Ovary (tissue), 9 donors: ENCODE results near the gene SDK1. TPM values are rescaled to one million over a fixed set of nuclear protein-coding genes. Genes with fewer than 3 reads are reported as not detected.

Experiments
- DNase-seq, 5 donors: peaks; one replicate each; pipeline ENCODE4 v3.0.0-alpha.2; 2019 to 2020
- H3K27ac ChIP-seq, 2 donors: fragments of 200-600 bp; one replicate each; pipeline versions ENCODE4 v1.5.1 to v1.8.0; 2019 to 2022
- H3K27me3 ChIP-seq: fragments of 200-600 bp; one replicate; pipeline ENCODE4 v1.8.0; 2022
- H3K36me3 ChIP-seq: fragments of 200-600 bp; sonication (generic); one replicate; pipeline ENCODE4 v1.5.1; 2019
- H3K4me1 ChIP-seq: one replicate; pipeline ENCODE4 v1.8.1; 2013; ENCODE audit warnings: mild to moderate bottlenecking, moderate library complexity; ENCODE audit not compliant: insufficient read depth
- H3K4me3 ChIP-seq: fragments of 200-600 bp; sonication (generic); one replicate; pipeline ENCODE4 v1.5.1; 2017
- H3K9me3 ChIP-seq, 2 donors: fragments of 200-600 bp in 1 of 2; sonication (generic) in 1 of 2; one replicate each; pipeline versions ENCODE4 v1.5.1 to v1.8.1; 2013 to 2019; ENCODE audit warnings: mild to moderate bottlenecking in 1 of 2, moderate library complexity in 1 of 2
- EP300 ChIP-seq: sonication (generic); formaldehyde crosslinking; IDR thresholded peaks from one replicate; pipeline ENCODE4 v1.6.1; 2017; ENCODE audit warnings: antibody characterized with exemption
- POLR2A ChIP-seq: fragments of 450-650 bp; IDR thresholded peaks from one replicate; pipeline ENCODE4 v1.6.1; 2017; ENCODE audit warnings: antibody characterized with exemption, mild to moderate bottlenecking, moderate library complexity
- WGBS, 3 donors: extraction: QIAGEN DNeasy Blood & Tissue Kit in 1 of 3; methylation state at CpG; one replicate each; pipeline versions ENCODE4 v1.1.5 to v1.1.7; 2013 to 2017; 5-methylcytosine and 5-hydroxymethylcytosine counted together
- intact Hi-C, 4 donors: fragments of 100-400 bp; cut with DNase I; formaldehyde crosslinking; loops; one replicate each; pipeline versions ENCODE4 v1.11.0 to v1.15.1; 2022 to 2023
- polyA plus RNA-seq, 2 donors: library from polyadenylated mRNA; stranded (reverse); fragments of 200-250 nt in 1 of 2; fragments of 350-450 nt in 1 of 2; fragmentation: Illumina TruSeq in 1 of 2; extraction: RNeasy Lipid Tissue Mini Kit (QIAGEN cat#74804) in 1 of 2; gene quantifications; one replicate each; pipeline ENCODE4 v1.2.3, GENCODE V29; 2013 to 2014
- total RNA-seq, 7 donors: library from RNA; depleted of rRNA in 2 of 7; stranded (reverse); fragments of >200 nt in 2 of 7; fragmentation: NEBNext Ultra II Directional in 3 of 7; extraction: Animal tissue kit (Norgen Biotek cat#: 25700) in 3 of 7; gene quantifications; one replicate each; pipeline versions ENCODE4 v1.1.0 to v1.2.4, GENCODE V29; 2016 to 2023
- TF ChIP-seq, protein P1 (sequence below), 3 donors: fragments of 450-650 bp in 2 of 3; fragments of 200-600 bp in 1 of 3; IDR thresholded peaks; one replicate each; pipeline versions ENCODE4 v1.5.1 to v1.8.0; 2016 to 2022; ENCODE audit warnings: antibody characterized with exemption in 3 of 3, mild to moderate bottlenecking in 1 of 3
- donor health status: DM: no; HTN: no; CAD: no; lungs with moderate emphysema.
- donor health status: DM: no; HTN: no; CAD: no.
- donor health status: Bipolar disorder and iron deficiency.
- donor health status: DM: yes; HTN: yes; CAD: no.
- donor health status: DM: no; HTN: no; CAD: no.
- donor health status: DM: yes; HTN: yes; CAD: no.

Gene SDK1
- total and polyA plus RNA-seq, 9 donors = 1.2 to 13.3 (median 4.4) TPM

- intact Hi-C loops = no loop called here
- Histone ChIP-seq H3K4me1 (no peaks in the 10 kb centered on the region), H3K4me3 (no peak overlapping the region), H3K27ac (no peak overlapping the region), H3K9me3 (no peaks in the 10 kb centered on the region), H3K36me3 (no peaks in the 10 kb centered on the region), H3K27me3 (no peaks in the 10 kb centered on the region)
- WGBS, 3 donors = 94 to 100% (median 96%) methylated on average over 1 of the region's 1 CpG
- TF ChIP-seq, protein P1, sequence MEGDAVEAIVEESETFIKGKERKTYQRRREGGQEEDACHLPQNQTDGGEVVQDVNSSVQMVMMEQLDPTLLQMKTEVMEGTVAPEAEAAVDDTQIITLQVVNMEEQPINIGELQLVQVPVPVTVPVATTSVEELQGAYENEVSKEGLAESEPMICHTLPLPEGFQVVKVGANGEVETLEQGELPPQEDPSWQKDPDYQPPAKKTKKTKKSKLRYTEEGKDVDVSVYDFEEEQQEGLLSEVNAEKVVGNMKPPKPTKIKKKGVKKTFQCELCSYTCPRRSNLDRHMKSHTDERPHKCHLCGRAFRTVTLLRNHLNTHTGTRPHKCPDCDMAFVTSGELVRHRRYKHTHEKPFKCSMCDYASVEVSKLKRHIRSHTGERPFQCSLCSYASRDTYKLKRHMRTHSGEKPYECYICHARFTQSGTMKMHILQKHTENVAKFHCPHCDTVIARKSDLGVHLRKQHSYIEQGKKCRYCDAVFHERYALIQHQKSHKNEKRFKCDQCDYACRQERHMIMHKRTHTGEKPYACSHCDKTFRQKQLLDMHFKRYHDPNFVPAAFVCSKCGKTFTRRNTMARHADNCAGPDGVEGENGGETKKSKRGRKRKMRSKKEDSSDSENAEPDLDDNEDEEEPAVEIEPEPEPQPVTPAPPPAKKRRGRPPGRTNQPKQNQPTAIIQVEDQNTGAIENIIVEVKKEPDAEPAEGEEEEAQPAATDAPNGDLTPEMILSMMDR (IDR thresholded peaks at IDR 0.05) = no peak
- no peak for TF ChIP-seq EP300
- no peak for TF ChIP-seq POLR2A
- DNase-seq = no peak
Observed at GRCh38 chr7:3427957-3428356, 126.9 kb downstream of the SDK1 start.

GRCh38 chr7:3429981-3430380 lies 128.9 kb downstream of the SDK1 start:
- intact Hi-C loops = no loop called here
- Histone ChIP-seq H3K9me3 (no peaks in the 10 kb centered on the region), H3K4me3 (no peak overlapping the region), H3K27me3 (no peaks in the 10 kb centered on the region), H3K27ac (no peak overlapping the region), H3K36me3 (no peaks in the 10 kb centered on the region), H3K4me1 (no peaks in the 10 kb centered on the region)
- DNase-seq = no peak
- TF ChIP-seq POLR2A (no peak), EP300 (no peak)
- TF ChIP-seq, protein P1 (IDR thresholded peaks at IDR 0.05) = no peak
- 73 to 98% (median 88%) methylated on average over 4 of the region's 4 CpGs for WGBS, 3 donors

GRCh38 chr7:3430588-3430987 lies 129.5 kb downstream of the SDK1 start:
- Histone ChIP-seq H3K4me1 (no peaks in the 10 kb centered on the region), H3K4me3 (no peak overlapping the region), H3K27ac (no peak overlapping the region), H3K36me3 (no peaks in the 10 kb centered on the region), H3K27me3 (no peaks in the 10 kb centered on the region), H3K9me3 (no peaks in the 10 kb centered on the region)
- TF ChIP-seq, protein P1 (IDR thresholded peaks at IDR 0.05) = no peak
- no peak for TF ChIP-seq POLR2A
- intact Hi-C loops = no loop called here
- 78 to 86% (median 80%) methylated on average over 7 of the region's 7 CpGs for WGBS, 3 donors
- DNase-seq = no peak

DNA sequence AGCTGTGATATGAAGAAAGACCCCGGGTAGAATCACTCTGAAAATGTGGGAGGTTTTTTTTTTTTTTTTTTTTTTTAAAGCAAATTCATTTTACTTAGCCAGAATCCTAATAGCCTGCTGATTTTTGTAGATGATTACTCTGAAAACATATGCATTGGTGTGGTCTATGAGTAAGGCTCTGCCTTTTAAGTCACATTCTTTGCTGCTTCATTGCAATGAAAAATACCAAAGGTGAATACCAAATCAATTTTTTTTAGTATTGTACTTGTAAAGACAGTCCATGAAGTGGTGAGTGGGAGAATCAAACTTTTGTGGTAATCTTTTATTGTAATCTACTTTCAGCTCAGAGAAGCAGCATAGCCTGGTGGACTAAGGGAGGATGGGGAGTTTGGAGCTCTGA lies 130.3 kb downstream of the SDK1 start:
- 60 to 89% (median 79%) methylated on average over 1 of the region's 1 CpG for WGBS, 3 donors

More for the DNA sequence above, 130.3 kb downstream of the SDK1 start:
- Histone ChIP-seq H3K9me3 (no peaks in the 10 kb centered on the region), H3K27ac (no peak overlapping the region), H3K27me3 (no peaks in the 10 kb centered on the region), H3K4me1 (no peaks in the 10 kb centered on the region), H3K4me3 (no peak overlapping the region), H3K36me3 (no peaks in the 10 kb centered on the region)
- intact Hi-C loops = no loop called here
- no peak for TF ChIP-seq POLR2A
- TF ChIP-seq EP300 = no peak
- TF ChIP-seq, protein P1 (IDR thresholded peaks at IDR 0.05) = no peak
- no peak for DNase-seq
